AG04450 (cell line): Measurements from ENCODE around the gene PRR23E. TPM values are rescaled to one million over a fixed set of nuclear protein-coding genes. Genes with fewer than 3 reads are reported as not detected.

Experiments
- CTCF ChIA-PET: fragments of 300-600, 350-600 bp; formaldehyde crosslinking; extraction: SDS; loops from one replicate; lab custom pipeline; 2022; ENCODE audit warnings: antibody characterized with exemption, inconsistent platforms; lab: Charles Lee
- POLR2A ChIA-PET: fragments of 350-600 bp; formaldehyde crosslinking; extraction: SDS; loops from one replicate; lab custom pipeline; 2021; ENCODE audit warnings: antibody characterized with exemption, inconsistent platforms; lab: Yijun Ruan, JAX
- DNase-seq: peaks from one replicate; pipeline ENCODE4 v3.0.0-alpha.2; 2011; ENCODE audit warnings: low read depth, low spot score
- H3K27ac ChIP-seq: one replicate; pipeline ENCODE4 v1.5.1; 2012; ENCODE audit warnings: low read depth, low read length, control low read depth
- H3K27me3 ChIP-seq: one replicate; pipeline ENCODE4 v1.6.0; 2012; ENCODE audit warnings: low read length; ENCODE audit not compliant: control insufficient read depth, insufficient read depth
- H3K4me3 ChIP-seq: 2 replicates; pipeline ENCODE4 v1.5.1; 2011; ENCODE audit warnings: mild to moderate bottlenecking, low read depth, low read length, control low read depth
- H3K9me3 ChIP-seq: 2 replicates; pipeline ENCODE4 v1.5.1; 2012; ENCODE audit warnings: low read length; ENCODE audit not compliant: control insufficient read depth, insufficient read depth
- CTCF ChIP-seq: IDR thresholded peaks from 2 replicates; pipeline ENCODE4 v1.5.1; 2011; ENCODE audit warnings: low read depth, low read length, control low read depth, inconsistent platforms
- polyA plus RNA-seq: library from polyadenylated mRNA; depleted of rRNA; stranded (reverse); fragments of >200 nt; gene quantifications from 2 replicates; pipeline ENCODE4 v1.2.3, GENCODE V29; 2011

PRR23E gene
- polyA plus RNA-seq, 1 experiment = not detected

DNA sequence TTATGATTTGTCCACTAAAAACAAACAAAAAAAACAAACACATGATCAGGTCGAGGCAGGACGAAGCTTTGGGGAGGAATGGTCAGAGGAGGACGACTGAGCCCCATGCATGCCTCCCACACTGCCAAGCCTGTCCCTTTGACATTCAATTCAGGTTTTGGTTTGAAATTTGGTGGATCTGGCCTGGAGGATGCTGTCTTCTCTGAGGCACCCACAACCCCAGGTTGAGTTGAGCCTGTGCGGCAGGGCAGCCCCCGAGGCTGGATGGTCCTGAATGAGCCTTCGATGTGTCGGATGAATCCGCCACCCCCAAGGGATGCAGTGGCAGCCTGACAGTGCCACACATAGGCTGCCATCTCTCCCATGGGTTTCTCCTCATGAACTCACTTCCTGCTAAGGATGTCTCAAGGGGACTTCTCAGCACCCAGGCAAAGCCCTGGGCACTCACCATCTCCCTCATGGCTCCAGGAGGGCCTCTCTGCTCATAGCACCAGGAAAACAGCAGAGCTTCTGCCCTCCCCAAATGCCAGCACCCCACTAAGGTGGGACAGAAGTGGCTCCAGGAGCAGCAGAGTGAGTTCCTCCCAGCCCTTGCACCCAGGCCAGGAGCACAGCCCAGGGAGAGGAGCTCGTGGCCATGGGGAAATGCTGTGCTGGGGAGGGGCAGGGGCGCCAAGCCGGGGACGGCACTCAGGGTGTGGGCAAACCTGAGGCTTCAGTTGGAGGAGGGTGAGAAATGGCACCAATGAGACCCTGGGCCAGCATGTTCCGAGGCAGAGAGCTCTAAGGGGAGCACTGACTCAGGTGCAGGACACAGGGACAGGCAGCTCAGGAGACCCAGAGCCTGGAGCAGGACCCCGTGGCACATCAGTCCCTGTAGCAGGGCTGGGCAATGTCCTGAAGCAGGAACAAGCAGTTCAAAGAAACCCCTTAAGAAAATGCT is 18.5 kb downstream of the PRR23E start:
- Histone ChIP-seq H3K4me3 (no peak overlapping the region), H3K27ac (no peak overlapping the region), H3K27me3 (peaks cover 3% of the 10 kb centered on the region), H3K9me3 (no peaks in the 10 kb centered on the region; the same call in 1 of the 2 replicates)
- no peak for TF ChIP-seq CTCF
- DNase-seq = no peak
- CTCF ChIA-PET = no interaction called here
- POLR2A ChIA-PET = no interaction called here

DNA sequence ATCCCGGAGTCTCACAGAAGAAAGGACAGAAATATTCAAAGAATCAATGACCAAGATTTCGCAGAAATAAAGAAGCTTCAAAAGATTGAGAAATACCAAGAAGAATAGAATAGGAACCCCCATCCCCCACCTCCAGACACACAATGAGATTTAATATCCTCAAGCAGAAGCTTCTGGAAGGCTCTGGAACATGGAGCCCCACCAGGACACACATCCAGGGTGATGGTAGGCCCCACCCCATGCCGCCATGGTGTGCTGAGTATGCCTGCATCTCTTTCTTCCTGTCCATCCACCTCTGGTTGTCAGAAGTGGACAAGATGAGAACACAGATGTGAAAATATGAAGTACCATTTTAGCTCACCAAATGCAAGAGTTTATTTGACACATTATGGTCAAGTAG is 19.3 kb downstream of the PRR23E start:
- DNase-seq = no peak
- Histone ChIP-seq H3K4me3 (no peak overlapping the region), H3K27ac (no peak overlapping the region), H3K27me3 (peaks cover 6% of the 10 kb centered on the region), H3K9me3 (no peaks in the 10 kb centered on the region)
- no peak for TF ChIP-seq CTCF
- ChIA-PET POLR2A (no interaction called here), CTCF (no interaction called here)

DNA sequence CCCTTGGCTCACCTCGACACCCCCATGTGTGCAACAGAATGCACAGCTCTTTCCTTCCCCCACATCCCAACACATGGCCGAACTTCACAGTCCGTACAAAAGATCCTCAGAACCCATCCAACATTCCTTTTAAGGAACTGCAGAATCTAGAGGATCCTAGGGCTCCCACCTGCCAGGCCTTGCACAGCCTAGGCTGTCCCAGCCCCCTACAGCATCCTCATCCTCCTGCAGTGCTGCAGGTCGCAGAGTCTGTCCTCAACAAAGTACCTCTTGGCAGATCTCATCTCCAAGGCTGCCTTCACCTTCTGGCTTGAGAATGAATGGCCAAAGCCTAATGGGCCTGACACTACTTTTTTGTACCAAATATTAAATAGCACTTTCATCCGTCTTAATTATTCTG is 19.8 kb downstream of the PRR23E start:
- POLR2A ChIA-PET = no interaction called here

GRCh38 chr3:127213381-127213918 is 20.5 kb downstream of the PRR23E start:
- CTCF ChIA-PET = no interaction called here
- DNase-seq = no peak
- H3K27me3 ChIP-seq = peaks cover 6% of the 10 kb centered on the region
- H3K4me3 ChIP-seq = no peak overlapping the region
- POLR2A ChIA-PET = no interaction called here
- no peak for TF ChIP-seq CTCF
- no peak overlapping the region for H3K27ac ChIP-seq
- no peaks in the 10 kb centered on the region for H3K9me3 ChIP-seq

More for the DNA sequence above, 19.8 kb downstream of the PRR23E start:
- Histone ChIP-seq H3K27me3 (peaks cover 6% of the 10 kb centered on the region), H3K9me3 (no peaks in the 10 kb centered on the region), H3K27ac (no peak overlapping the region), H3K4me3 (no peak overlapping the region)
- CTCF ChIA-PET = no interaction called here
- DNase-seq = no peak
- no peak for TF ChIP-seq CTCF

DNA sequence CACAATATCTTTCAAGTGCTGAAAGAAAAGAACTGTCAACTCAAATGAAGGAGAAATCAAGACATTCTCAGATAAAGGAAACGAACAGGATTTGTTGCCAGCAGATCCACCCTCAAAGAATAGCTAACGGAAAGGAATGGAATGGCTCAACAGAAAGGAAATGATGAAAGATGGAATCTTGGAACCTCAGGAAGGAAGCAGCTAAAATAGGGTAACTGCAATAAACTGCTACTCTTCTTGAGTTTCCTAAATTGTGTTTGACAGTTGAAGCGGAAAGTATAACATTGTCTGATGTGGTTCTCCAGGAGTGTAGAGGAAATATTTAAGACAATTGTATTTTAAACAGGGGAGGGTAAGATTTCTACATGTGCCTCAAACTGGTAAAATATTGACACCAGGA is 22.0 kb downstream of the PRR23E start:
- no peak for DNase-seq
- no peak for TF ChIP-seq CTCF
- Histone ChIP-seq H3K27ac (no peak overlapping the region), H3K9me3 (no peaks in the 10 kb centered on the region), H3K4me3 (no peak overlapping the region), H3K27me3 (peaks cover 6% of the 10 kb centered on the region)
- ChIA-PET CTCF (no interaction called here), POLR2A (no interaction called here)
